HG03575 (cell line): ENCODE results near the gene TMEM184C.

Experiments
- ATAC-seq: cut with Tn5 transposase; IDR thresholded peaks from one replicate; pipeline ENCODE4 v1.9.1; 2021; ENCODE audit not compliant: unreplicated experiment, insufficient number of reproducible peaks, low FRiP score; ENCODE audit errors: extremely low read depth

The TMEM184C gene

DNA sequence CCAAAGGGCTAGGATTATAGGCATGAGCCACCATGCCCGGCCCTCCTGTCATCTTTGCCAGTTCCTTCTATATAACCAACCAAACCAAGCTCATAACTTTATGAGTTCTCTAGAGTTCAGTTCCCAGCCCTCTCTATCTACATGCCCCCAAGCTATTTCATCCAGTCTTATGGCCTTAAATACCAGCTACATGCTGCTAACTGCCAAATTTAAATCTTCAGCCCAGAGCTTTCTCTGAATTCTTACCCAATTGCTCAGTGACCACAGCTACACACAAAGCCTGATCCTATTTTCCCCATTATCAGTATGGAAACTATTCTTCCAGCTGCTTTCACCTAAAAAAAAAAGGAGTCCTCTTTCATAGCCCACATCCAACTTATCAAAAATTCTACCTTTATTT is 23.1 kb downstream of the TMEM184C start:
- no peak for ATAC-seq

DNA sequence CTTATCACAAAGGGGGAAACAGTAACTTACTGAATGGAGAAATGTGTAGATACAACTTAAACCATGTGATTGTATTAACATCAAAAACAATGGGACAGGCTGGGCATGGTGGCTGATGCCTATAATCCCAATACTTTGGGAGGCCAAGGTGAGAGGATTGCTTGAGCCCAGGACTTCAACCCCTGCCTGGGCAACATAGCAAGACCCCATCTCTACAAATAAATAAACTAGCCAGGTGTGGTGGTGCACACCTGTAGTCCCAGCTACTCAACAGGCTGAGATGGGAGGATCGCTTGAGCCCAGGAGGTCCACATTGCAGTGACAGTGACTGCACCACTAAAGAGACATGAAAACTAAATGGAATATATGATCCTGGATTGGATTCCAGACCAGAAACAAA is 26.4 kb downstream of the TMEM184C start:
- ATAC-seq: no peak

DNA sequence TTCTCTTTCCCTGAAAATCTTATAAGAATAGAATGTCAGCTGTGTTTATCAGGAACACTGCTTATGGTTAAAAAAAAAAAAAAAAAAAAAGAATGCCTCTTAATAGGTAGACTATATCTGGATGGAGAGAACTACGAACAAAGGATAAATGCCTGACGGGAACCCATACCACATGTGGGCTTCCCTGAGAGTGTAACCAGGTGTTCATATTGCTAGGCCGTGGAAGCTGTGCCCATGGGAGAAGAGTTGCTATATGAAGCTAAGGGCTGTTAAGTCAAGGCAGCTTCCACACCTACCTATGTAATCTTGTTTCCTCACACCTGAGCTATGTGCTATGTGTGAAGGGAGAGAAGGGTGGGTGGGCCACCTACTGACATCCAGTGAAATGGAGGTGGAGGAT is 27.3 kb downstream of the TMEM184C start:
- no peak for ATAC-seq

DNA sequence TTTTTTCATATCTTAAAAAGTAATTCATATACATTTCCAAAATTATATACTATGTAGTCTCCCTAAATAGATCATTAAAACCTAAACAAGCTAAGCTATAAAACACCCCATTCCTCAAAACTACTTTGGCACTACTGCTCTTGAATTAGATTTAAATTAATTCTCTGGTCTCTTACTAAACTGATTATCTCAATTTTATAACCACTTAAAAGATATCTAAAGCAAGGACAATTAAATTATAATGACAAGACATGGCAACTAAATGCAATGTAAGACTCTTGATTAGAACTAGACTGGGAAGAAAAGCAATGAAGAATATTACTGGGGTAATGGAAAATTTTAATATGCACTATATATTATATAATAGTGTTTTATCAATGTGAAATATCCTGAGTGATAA is 27.9 kb downstream of the TMEM184C start:
- no peak for ATAC-seq

DNA sequence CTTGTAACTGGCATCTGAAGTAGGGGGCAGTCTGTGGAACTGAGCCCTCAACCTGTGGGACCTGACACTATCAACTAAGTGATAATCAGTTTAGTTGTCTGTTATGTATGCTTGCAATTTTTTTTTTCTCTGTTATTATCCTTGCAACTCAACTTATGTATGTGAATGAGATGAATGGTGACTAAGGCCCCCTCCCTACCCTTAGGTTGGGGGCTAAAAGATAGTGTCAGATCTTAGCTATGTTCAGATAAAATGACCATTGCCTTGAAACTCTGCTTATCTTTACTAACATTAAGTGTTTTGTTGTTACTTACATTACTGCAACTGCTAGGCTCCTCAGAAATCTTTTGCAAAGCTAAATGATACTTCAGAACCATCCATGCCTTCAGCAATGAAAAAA is 31.5 kb downstream of the TMEM184C start:
- no peak for ATAC-seq

DNA sequence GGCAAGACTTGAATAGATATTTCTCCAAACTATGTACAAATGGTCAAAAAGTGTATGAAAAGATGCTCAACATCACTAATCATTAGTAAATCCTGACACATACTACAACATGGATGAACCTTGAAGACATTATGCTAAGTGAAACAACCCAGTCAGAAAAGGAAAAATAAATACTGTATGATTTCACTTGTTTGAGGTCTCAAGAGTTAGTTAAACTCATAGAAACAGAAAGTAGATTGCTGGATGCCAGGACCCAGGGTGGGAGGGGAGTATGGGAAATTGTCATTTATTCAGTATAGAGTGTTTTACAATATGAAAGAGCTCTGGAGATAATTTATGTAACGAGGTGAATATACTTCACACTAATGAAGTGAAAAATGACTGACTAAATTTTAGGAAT is 34.4 kb downstream of the TMEM184C start:
- ATAC-seq: no peak

DNA sequence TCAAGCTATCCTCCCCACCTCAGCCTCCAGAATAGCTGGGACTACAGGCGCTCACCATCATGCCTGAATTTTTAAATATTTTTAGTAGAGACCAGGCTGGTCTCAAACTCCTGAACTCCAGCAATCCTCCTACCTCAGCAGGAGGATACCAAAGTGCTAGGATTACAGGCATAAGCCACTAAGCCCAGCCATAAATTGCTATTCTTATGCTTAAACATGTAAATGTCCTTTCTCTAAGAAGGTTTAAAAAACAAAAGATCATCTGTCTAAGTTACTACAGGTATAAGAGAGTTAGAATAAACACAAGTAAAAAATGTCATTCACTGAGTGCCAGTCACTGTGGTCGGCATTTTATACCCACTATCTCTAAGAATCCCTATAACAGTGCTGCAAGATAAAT is 38.4 kb downstream of the TMEM184C start:
- no peak for ATAC-seq

DNA sequence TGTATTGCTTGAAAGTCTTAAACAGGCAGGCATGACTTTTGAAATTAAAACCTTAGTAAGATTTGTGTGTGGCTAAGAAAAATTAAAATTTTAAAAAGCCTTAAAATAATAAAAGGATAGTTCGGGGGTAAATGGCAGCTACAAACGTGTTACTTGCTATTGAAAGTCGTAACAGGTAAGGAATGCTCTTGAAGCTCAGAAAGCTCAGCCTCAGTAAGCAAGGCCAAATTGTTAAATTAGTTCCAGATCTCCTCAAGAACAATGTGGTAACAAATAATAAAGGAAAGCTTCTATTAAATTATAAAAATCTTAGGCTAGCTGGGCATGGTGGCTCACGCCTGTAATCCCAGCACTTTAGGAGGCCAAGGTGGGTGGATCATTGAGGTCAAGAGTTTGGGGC is 41.3 kb downstream of the TMEM184C start:
- ATAC-seq: no peak

DNA sequence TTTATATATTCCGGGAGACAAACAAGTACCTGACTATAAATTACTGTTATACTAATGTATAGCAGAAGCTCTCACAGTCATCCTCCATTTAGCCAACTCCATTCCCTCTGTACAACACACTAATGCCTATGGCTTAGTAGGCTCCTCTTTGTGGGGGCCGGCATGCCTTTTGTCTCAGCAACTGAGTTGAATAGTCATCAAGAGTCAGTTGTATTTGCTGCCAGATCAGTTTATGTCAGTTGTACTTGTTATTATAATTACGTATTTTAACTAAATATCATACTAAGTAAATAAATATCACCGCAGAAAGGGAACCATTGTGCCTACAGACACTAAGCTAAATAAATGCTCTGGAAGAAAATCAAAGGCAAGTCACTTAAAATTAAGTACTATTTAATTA is 56.9 kb downstream of the TMEM184C start:
- ATAC-seq: no peak

DNA sequence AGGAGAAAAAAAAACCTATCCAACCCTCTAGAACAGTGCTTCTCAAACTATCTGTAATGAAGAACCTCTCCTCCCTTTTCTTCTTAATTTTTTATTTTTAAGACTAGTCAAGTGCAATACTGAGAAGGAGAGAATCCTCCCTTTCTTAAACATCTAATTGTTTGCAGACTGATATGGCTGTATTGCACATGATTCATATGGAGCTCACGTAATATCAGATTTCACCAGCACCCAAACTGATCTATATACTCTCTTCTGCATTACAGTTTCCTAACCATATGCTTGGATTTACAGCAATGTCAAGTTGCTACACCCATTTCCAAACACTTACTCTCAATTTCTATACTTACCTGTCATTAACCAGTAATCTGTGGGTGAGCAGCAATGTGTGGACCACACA is 57.3 kb downstream of the TMEM184C start:
- ATAC-seq: no peak

DNA sequence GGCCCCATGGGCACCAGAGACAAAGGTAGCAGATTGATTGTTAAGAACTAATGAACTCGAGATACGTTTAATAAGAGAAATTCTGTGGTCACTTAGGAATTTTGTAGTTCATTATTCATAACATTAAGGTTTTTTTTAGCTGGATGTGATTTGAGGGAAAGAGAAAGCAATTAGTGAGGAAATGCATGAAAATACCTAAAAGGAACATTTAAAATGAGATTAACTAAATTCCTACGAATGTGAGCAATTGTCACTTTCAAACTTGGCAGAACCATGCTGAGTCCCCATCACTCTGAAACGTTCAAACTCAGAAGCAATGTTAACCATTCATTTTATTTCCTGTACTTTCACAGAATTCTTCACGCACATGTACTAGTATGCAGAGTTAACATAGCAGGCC is 60.9 kb downstream of the TMEM184C start:
- no peak for ATAC-seq

DNA sequence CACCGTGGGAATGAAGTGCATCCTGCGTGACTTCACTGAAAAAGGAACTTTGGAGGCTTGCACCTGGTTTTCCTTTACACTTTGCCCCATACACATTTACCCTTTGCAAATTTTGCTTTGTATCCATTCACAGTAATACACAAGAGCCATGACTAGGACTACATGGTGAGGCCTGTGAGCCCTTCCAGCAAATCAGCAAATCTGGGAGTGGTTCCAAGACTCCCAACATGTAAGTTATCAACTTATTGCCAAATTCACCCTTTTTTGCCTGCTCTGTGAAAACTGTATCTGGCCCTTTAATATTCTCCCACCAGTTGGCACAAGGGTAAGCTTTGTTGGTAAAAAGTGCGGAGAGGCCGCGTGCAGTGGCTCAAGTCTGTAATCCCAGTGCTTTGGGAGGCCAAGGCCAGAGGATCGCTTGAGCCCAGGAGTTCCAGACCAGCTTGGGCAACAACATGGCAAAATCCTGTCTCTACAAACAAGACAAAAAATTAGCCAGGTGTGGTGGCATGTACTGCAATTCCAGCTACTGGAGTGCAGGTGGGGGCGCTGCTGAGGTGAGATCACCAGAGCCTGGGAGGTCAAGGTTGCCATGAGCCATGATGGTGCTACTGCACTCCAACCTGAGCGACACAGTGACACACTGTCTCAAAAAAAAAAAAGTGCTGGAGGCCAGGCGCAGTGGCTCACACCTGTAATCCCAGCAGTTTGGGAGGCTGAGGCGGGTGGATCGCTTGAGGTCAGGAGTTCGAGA is 61.8 kb downstream of the TMEM184C start:
- no peak for ATAC-seq

DNA sequence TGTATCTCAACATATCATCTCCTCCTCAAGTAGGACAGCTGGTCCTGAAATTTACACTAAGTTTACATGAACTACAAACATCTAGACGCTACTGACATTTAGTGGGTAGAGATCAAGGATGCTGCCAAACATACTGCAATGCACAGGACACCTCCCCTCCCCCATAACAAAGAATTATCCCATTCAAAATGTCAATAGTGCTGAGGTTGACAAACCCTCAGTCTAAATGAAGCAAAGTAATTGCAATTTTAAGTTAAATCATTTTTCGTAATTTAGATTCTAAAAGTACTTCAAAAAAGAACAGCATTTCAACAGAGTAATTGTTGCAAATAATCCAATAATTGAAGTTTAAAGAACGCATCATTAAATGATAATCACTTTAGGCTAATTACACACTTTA is 65.6 kb downstream of the TMEM184C start:
- no peak for ATAC-seq

DNA sequence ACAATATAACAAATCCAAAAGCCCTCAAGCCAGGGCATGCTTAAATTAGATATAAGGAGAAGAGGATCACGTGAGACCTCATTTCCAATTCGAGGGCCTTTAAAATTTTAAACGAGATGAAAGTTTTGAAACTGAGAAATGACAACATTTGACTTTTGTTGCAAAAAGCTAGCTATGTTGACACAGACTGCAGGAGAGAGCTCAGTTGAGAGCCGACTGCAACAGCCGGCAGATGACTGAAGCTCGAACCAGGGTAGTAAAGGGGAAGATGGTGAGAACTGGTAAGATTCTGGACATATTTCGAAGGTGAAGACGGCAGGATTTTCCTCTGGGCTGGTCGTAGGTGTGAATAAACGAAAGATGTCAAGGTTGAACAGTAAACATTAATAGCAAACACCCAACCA is 66.0 kb downstream of the TMEM184C start:
- ATAC-seq: no peak

DNA sequence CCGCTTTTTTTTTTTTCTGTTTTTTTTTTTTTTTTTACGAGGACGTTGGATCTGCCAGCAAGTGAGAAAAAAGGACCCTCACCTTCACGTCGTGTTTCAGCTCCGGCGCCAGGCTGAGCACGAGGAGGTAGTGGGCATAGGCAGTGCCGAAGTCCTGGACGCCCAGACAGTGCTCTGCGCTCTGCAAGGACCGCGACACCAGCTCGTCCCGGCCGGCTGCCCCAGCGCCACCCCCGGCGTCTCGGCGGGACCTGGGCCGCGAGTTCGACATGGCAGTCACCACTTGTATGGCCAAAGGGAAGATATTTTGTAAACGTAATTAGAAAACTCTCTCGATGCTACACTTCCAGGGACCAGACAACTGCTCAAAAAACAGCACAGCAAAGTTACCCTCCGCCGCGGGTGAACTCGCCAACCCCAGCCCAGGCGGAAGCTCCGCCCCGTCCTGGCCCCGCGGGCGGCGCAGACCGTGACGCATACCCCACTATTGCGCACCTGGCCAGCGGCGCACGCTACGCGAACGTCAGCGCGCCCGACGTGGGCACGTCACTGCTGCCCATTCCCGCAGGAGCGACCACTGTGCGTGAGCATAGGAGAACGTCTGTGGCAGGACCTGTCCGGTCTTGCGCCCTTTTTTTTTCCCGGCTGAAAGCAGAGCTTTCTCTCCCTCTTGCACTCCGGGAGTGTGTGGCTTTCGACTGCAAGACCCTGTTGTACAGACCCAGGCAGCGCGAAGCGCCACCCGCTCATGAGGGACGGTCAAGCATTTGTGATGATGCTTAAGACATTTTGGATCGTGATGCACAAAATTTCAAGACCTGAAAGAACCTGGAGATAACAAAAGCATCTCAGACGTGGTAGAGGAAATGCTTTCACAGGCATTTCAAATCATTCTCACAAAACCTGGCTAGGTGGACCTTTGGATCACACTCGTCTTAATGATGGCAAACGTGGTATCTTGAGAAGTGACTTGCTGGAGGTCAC is 66.8 kb downstream of the TMEM184C start, which contains the start of gene PRMT9:
Gene PRMT9, minus strand, starts transcription at position 447 of the 984 bp plus-strand sequence. Its CDS starts 176 bp downstream, at position 271.
- peak; percentile 98 for ATAC-seq

DNA sequence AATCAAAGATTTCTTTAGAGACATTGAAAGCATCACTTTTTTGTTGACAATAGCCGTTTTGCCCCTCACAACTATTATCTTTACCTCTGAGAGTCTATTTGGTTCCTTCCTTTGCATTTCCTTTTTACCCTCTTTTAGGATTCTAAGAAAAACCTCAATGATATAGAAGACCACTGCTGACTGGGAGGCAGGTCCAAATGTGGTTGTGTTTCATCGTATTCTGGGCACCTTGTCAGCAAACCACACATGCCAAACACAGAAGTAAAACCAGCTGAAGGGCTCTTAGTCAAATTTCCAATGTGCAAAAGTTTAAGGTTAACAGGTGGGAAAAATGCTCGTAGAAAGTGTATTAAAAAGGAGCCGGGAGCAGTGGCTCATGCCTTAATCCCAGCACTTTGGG is 71.9 kb downstream of the TMEM184C start:
- ATAC-seq: no peak

DNA sequence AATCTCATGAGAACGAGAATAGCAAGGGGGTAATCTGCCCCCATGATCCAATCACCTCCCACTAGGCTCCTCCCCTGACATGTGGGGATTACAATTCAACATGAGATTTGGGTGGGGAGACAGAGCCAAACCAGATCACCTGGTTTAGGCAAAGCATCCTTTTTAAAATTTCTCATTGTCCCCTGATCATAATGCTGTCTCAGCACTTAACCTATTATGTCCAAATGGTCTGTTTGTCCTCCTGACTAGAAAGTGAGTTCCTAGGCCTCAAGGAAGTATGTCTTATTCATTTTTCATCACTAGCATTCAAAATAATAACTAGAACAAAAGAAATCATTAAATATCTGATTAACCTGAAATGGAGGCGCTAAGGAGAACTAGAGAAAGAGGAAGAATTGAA is 74.6 kb downstream of the TMEM184C start:
- no peak for ATAC-seq

DNA sequence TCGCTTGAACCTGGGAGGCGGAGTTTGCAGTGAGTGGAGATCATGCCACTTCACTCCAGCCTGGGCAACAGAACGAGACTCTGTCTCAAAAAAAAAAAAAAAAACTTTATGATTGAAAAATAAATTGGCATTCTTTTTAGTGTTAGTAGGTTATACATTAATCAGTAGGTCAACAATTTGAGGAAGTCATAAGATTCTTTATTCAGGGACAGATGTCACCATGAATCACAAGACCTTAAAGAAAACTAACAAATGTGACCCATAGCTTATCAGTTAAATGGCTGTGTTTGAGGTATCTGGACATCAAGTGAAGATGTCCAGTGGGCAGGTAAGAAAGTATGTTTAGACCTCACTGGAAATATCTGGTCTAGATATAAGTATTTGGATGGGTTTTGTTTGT is 76.0 kb downstream of the TMEM184C start:
- no peak for ATAC-seq

DNA sequence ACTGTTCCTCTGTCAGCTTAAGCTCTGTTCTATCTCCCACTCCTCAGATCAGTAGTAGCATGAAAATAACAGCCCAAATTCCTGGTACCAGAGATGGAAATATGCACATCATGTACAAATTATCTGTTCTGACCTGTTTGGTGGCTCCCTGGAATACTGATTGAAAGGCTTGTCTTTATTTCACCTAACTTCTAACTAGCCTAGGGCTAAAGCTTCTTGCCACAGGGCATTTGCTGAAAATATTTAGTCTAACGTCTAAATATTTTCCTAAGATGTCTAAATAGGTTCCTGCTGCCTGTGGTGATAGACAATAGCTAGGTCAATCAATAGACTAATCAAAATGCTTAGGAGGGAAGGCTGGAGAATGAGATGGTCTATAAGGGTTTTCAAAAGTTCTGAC is 79.7 kb downstream of the TMEM184C start:
- no peak for ATAC-seq

DNA sequence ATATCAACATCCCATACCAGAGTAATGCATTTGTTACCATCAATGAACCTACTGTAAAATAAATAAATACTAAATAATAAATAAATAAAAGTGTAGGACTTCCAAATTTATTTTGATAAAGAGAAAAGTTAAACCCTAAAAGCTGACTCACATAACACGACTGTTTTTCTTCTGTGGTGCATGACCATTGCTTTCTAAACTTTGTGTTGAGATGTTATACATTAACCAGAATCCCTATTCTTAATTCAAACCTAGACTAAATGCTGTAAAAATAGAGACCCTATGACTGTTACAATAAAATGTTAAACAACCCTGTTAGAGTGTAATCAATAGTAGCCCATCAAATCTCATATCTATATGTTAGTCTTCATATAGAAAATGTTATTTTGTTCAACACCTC is 87.6 kb downstream of the TMEM184C start:
- ATAC-seq: no peak
